Vagina (tissue), 2 donors: ENCODE data around the gene FAM114A2.

Experiments used
- CTCF ChIP-seq, 3 experiments: fragments of 450-650 bp in 2 of 3; fragments of 200-600 bp in 1 of 3; sonication (generic) in 1 of 3; IDR thresholded peaks; one replicate each; pipeline ENCODE4 v1.5.1; 2017 to 2019; ENCODE audit warnings: antibody characterized with exemption in 3 of 3, mild to moderate bottlenecking in 2 of 3, moderate library complexity in 2 of 3
- POLR2A ChIP-seq, 2 donors: fragments of 450-650 bp; IDR thresholded peaks; one replicate each; pipeline ENCODE4 v1.6.1; 2017; ENCODE audit warnings: antibody characterized with exemption in 2 of 2, mild to moderate bottlenecking in 2 of 2, moderate library complexity in 2 of 2

- no peak for TF ChIP-seq POLR2A (IDR thresholded peaks at IDR 0.05)
- no peak for TF ChIP-seq CTCF (IDR thresholded peaks at IDR 0.05)
Observed at GRCh38 chr5:154059583-154059982, 20.9 kb upstream of the FAM114A2 start.
